GM19193 (cell line): ENCODE data around the gene RHOBTB3.
A peak's percentile ranks its signal among the peaks of the same experiment; 100 is the strongest.

Source experiments
- POLR2A ChIP-seq: IDR thresholded peaks from 4 replicates; pipeline ENCODE4 v1.6.1; 2011; ENCODE audit not compliant: insufficient read depth, insufficient read length; ENCODE audit errors: extremely low read depth

Gene RHOBTB3, protein sequence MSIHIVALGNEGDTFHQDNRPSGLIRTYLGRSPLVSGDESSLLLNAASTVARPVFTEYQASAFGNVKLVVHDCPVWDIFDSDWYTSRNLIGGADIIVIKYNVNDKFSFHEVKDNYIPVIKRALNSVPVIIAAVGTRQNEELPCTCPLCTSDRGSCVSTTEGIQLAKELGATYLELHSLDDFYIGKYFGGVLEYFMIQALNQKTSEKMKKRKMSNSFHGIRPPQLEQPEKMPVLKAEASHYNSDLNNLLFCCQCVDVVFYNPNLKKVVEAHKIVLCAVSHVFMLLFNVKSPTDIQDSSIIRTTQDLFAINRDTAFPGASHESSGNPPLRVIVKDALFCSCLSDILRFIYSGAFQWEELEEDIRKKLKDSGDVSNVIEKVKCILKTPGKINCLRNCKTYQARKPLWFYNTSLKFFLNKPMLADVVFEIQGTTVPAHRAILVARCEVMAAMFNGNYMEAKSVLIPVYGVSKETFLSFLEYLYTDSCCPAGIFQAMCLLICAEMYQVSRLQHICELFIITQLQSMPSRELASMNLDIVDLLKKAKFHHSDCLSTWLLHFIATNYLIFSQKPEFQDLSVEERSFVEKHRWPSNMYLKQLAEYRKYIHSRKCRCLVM

DNA sequence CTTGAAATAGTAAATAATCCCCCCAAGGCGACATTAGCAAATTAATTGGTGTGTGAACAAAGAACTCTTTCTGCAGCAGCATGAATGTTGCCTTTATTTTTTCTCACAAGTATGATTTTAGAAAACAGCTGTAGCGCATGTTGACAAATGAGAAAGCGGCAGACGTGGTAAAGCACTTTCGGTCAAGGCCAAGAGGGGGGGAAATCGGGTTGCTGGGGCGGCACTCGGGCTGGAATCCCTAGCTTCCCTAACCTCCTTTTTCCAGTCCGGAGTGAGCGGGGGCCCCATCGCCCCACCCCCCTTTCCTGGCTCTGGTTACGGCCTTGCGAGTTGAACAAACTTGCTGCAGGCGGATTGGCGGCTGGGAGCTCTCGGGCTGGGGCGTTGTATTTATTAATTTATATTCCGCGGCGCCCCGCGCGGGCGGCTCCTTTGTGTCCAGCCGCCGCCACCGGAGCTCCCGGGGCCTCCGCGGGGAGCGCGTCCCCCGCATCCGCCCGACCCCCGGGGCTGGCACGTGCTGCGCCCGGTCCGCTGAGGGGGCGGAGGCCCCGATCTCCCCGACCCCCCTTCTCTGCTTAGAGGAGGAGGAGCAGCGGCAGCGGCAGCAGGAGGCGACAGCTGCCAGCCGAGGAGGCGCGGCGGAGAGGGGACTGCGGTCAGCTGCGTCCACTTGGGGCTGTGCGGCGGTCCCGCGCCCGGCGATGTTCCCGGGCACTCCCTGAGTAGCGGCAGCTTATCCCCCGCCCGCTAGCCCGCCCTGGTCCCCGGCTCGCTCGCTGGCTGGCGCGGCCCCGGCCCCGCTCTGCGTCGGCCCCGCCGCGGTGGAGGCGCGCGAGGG, at the start of gene RHOBTB3:
RHOBTB3 (plus strand) TSS at position 607 of the 841 bp plus-strand sequence. CDS start 347 bp downstream, outside the sequence.
- TF ChIP-seq POLR2A = peak; percentile 63

DNA sequence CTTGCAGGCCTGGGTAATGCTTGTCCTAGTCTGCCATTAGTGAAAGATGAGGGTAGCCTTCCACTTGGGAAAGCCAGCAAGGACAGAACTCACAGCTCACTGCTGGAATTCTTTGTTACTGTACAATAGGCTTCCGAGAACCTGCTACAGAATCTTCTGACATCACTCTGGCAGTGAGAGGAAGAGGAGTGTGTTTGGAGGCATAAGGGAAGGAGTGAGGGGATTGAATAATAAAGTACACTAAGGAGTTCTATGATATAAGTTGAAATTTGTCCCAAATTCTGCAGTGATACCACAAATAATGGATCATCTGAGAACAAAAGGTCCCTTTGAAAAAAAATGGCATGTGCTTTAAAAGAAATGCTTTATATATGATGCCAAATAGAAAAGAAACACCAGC, 48.2 kb upstream of the RHOBTB3 start, which contains the start of gene SPATA9:
SPATA9 (minus strand) TSS at position 101 of the 400 bp plus-strand sequence. CDS start 137 bp downstream, outside the sequence.
- no peak for TF ChIP-seq POLR2A

DNA sequence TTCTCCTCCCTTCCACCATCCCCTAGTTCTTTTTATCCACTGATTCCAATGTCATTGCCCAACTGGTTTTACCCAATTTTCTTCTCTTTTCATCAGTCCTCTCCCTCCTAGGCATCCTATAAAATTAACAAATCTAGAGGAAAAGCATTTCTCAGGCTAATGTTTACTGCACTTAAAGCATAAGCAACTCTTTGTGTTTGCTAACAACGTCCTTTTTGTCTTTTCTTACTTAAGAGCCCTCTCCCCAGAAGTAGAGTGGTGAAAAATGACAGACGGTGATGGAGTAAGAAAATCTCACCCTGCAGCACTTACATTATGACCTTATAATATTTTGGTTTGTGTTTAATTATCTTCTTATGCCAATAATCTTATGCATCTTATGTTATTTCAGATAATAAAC, 46.8 kb upstream of the RHOBTB3 start:
- no peak for TF ChIP-seq POLR2A

DNA sequence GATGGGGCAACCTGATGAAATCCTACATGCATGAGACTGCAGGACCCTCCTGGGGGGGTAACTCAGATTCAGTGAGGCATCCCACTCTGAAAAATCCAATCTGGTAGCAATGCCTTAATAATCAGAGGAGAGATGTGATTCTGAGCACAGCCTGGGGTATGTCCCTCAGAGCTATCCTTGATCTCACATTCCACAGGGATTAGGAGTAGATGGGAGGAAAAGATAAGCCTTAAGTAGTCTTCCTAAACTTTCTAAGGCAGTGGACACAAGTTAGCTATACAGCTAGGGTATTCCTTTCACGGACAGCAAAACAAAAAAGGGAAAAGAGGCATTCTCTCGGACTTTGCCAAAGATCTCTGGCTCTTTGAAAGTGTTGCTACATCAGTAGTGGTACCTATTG, 44.5 kb upstream of the RHOBTB3 start:
- no peak for TF ChIP-seq POLR2A

DNA sequence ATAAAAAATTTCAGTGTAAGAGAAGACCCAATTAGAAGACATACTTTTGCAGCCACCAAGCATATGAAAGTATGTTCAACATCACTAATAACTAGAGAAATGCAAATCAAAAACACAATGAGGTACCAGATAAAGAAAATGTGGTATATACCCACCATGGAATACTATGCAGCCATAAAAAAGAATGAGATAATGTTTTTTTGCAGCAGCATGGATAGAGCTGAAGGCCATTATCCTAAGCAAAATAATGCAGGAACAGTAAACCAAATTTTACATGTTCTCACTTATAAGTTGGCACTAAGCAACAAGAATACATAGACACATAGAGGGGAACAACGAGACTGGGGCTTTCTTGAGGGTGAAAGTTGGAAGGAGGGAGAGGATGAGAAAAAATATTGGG, 41.5 kb upstream of the RHOBTB3 start:
- no peak for TF ChIP-seq POLR2A

DNA sequence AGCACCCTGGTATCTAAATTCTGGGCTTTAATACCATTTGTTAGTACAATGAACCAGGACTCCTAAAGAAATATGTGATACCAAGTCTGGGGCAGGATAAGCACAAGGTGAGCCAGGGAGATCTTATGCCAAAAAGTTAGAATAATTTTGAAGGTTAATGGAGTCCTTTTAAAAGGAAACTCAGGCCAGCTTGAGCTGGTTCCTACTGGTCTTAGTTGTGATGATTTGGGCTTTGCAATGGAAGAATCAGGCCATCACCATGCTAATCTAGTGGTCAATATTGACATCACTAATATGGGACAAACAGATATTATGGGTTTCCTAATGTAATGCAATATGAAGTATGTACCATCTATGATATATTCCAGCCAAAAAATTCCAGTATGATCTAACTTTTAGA, 40.8 kb upstream of the RHOBTB3 start:
- no peak for TF ChIP-seq POLR2A

DNA sequence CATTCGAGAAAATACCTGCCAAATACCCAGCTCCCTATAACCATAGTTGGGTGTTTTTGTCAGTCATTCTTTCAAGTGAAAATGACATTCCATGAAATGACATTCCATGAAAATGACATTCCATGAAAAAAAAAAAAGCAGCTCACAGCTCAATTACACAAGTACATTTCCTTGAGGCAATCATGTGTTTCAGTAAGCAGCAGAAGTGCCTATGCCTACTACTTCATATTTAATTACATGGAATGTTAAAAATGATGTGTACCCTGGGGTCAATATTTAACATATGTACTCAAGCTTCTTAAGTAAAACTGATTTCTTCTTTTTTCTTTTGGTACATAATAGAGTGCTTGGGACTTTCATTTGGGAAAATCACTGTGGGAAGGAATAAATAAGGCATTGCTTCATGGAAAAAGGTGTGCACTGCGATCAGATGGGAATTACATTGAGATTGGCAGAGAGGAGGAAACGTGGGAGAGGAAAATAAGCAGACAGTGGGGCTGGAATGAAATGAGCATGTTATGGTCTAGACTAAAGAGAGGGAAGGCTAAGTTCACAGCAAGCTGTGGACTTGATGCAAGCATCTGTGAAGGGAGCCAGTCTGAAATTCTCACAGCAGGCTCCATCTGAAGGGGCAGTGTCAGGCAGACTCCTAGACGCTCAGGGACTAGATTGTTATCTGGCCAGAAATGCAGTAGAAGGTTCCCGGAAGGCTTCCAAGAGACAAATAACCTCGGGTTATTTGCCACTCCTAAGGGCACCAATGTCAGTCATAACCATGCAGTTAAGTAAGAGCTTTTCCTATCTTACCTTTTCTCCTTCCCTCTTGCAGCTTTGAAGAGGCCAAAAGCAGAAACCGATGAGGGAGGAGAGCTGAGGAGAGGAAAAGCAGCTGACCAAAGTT, 33.1 kb upstream of the RHOBTB3 start:
- no peak for TF ChIP-seq POLR2A

DNA sequence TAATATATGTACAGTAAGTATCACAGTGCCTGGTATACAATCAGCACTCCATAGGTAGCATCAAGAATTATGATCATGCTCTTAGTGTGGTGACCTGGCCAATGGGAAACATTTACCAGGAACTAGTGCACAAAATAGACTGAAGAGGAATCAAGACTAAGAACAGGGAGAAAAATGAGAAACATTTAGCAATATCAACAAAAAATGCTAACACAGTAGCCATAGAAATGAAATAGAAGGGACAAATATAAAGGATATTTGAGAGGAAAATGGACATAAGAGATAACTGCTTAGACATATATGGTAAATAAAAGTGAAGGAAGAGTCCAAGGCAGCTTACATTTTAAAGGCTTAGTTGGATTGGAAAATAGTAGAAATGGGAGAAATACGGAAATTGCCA, 31.8 kb upstream of the RHOBTB3 start:
- no peak for TF ChIP-seq POLR2A

DNA sequence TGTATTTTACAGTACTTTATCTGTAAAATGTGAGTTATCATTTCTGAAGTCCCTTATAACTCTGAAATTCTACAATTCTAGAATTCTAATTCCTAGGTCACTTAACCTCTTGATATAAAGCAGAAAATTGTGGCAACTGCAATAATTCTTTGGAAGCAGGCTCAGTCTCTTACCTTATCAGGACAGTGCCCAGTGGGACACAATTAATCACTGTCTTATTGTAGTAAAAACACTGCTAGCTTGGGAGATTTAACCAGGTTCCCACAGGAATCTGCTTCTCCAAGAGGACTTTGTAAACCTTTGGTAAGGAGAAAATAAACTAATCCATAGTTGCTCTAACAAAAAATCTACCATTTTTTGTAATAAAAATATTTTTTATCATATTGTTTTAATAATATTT, 30.1 kb upstream of the RHOBTB3 start:
- TF ChIP-seq POLR2A = no peak

DNA sequence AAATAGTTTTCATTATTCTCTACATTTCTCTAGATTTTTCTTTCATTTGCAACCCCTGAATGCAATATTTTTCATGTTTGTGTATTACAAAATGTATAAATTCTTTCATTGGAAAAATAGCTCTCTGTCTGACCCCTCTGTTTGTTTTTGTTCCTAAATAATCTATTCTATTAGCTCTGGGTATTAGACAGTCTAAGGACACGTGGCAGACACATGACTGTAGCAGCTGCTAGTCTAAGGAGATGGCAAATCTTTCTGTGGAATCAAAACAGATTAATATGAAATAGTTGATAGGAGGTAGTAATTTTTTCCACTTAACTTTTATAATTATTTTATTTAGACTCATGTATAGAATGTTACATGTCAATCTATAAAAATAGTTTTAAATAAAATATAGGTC, 27.0 kb upstream of the RHOBTB3 start:
- TF ChIP-seq POLR2A = no peak

DNA sequence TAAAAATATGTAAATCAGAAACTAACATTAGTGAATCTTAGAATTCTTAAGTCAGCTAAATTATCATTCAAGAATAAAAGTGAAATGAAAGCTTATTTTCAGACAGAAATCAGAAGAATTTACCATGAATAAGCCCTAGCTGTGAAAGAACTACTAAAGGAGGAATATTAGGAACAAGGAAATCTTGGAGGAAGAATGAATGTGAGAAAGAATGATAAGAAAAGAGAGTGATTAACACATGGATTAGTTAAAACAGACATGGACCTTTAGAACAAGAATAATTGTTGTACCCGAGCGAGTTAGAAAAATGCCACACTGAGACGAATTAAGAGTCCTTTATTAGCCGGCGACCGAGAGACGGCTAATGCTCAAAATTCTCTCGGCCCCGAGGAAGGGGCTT, 24.1 kb upstream of the RHOBTB3 start:
- TF ChIP-seq POLR2A = no peak

DNA sequence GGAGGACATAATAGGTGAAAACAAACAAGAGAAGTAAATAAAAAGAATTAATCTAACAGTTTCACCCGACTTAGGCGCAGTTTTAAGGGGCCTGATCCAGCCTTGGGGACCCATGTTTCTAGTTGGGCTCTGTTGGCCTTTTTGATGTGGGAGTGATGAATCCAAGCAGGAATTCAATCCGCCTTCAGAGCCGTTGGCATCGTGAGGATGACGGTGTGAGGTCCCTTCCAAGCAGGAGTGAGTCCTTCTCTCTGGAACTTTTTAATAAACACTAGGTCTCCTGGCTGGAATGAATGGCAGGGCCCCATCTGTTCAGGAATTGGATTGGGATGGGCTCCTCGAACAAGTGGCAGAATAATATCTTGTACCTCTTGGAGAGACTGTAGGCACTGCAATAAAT, 22.3 kb upstream of the RHOBTB3 start:
- no peak for TF ChIP-seq POLR2A

DNA sequence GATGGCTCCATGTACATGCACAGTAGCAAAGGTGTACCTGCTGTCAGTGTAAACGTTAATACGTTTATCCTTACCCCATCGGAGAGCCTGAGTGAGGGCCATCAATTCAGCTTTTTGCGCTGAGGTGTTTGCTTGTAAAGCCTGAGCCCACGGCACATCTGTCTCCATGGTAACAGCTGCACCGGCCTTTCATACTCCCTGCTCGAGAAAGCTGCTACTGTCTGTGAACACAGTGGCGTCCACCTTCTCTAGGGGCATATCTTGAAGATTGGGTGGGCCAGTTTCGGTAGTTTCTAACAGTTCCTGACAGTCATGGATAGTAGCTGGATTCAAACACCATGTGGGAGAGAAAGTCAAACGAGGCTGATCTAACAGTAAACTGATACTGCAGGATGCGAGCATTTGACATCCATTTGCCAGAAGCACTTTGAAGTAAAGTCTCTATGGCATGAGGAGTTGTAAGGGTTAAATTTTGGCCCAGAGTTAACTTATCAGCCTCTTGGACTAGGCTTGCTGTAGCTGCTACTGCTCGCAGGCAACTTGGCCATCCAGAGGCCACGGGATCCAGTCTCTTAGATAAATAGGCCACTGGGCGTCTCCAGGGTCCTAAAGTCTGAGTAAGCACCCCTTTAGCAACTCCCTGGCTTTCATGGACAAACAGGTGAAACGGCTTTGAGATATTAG, 21.0 kb upstream of the RHOBTB3 start:
- no peak for TF ChIP-seq POLR2A
